Tibial nerve (tissue), 3 donors: ENCODE data around the gene BAHCC1.

Experiments used
- POLR2A ChIP-seq, 2 donors: fragments of 450-650 bp; IDR thresholded peaks; one replicate each; pipeline ENCODE4 v1.6.1; 2017; ENCODE audit warnings: antibody characterized with exemption in 2 of 2, mild to moderate bottlenecking in 2 of 2, moderate library complexity in 2 of 2
- TF ChIP-seq, protein P1 (sequence below), 5 experiments: fragments of 200-600 bp in 3 of 5; fragments of 450-650 bp in 2 of 5; sonication (generic) in 3 of 5; IDR thresholded peaks; one replicate each; pipeline ENCODE4 v1.5.1; 2016 to 2019; ENCODE audit warnings: antibody characterized with exemption in 5 of 5, mild to moderate bottlenecking in 3 of 5, moderate library complexity in 2 of 5

GRCh38 chr17:81386646-81387099, 8.6 kb upstream of the BAHCC1 start:
- peak in 1 of 2 donors; percentile 44 for TF ChIP-seq POLR2A (IDR thresholded peaks at IDR 0.05)
- TF ChIP-seq, protein P1, sequence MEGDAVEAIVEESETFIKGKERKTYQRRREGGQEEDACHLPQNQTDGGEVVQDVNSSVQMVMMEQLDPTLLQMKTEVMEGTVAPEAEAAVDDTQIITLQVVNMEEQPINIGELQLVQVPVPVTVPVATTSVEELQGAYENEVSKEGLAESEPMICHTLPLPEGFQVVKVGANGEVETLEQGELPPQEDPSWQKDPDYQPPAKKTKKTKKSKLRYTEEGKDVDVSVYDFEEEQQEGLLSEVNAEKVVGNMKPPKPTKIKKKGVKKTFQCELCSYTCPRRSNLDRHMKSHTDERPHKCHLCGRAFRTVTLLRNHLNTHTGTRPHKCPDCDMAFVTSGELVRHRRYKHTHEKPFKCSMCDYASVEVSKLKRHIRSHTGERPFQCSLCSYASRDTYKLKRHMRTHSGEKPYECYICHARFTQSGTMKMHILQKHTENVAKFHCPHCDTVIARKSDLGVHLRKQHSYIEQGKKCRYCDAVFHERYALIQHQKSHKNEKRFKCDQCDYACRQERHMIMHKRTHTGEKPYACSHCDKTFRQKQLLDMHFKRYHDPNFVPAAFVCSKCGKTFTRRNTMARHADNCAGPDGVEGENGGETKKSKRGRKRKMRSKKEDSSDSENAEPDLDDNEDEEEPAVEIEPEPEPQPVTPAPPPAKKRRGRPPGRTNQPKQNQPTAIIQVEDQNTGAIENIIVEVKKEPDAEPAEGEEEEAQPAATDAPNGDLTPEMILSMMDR (IDR thresholded peaks at IDR 0.05) = no peak
